WTC11 (cell line): ENCODE results near the gene POLR2L. TPM values are rescaled to one million over a fixed set of nuclear protein-coding genes. Genes with fewer than 3 reads are reported as not detected.
A peak's percentile ranks its signal among the peaks of the same experiment; 100 is the strongest.

ENCODE experiments used
- ATAC-seq: fragments of 200-7000 bp; cut with Tn5 transposase; 2 replicates; pipeline ENCODE4 v1.10.0; 2021; ENCODE audit warnings: mild to moderate bottlenecking, moderate library complexity
- CTCF ChIA-PET: fragments of 300-600 bp; sonication (Branson Sonifier 250); formaldehyde crosslinking; loops from one replicate; lab custom pipeline; 2021; ENCODE audit warnings: antibody characterized with exemption; lab: Charles Lee
- POLR2A ChIA-PET: fragments of 350-600 bp; sonication (Branson Sonifier 250); formaldehyde crosslinking; loops from one replicate; lab custom pipeline; 2021; ENCODE audit warnings: antibody characterized with exemption; lab: Charles Lee
- DNase-seq: peaks from one replicate; pipeline ENCODE4 v3.0.0; 2021; ENCODE audit warnings: low spot score
- H3K27ac Mint-ChIP-seq: 2 replicates; pipeline ENCODE4 v1.8.0; 2021; ENCODE audit warnings: mixed read lengths
- H3K27me3 Mint-ChIP-seq: 2 replicates; pipeline ENCODE4 v1.8.0; 2021; ENCODE audit warnings: low read depth, mild to moderate bottlenecking, moderate library complexity, mixed read lengths
- H3K36me3 Mint-ChIP-seq: 2 replicates; pipeline ENCODE4 v1.8.0; 2021; ENCODE audit warnings: mixed read lengths
- H3K4me1 Mint-ChIP-seq: 2 replicates; pipeline ENCODE4 v1.8.0; 2022; ENCODE audit warnings: mixed read lengths
- H3K4me3 Mint-ChIP-seq: 2 replicates; pipeline ENCODE4 v1.8.0; 2021; ENCODE audit warnings: mild to moderate bottlenecking, moderate library complexity, mixed read lengths
- H3K9me3 Mint-ChIP-seq: 2 replicates; pipeline ENCODE4 v1.8.0; 2021; ENCODE audit warnings: mixed read lengths
- ATF3 ChIP-seq: sonication (generic); formaldehyde crosslinking; conservative IDR thresholded peaks from 2 replicates; pipeline ENCODE4 v1.8.1; 2022; ENCODE audit warnings: mild to moderate bottlenecking, missing genetic modification reagents
- CDX4 ChIP-seq: fragments of 250-450 bp; sonication (Bioruptor Pico); IDR thresholded peaks from 2 replicates; pipeline ENCODE4 v1.9.0; 2021; ENCODE audit warnings: moderate library complexity, mild to moderate bottlenecking, inconsistent platforms, borderline replicate concordance
- IRF2 ChIP-seq: sonication (generic); formaldehyde crosslinking; IDR thresholded peaks from 2 replicates; pipeline ENCODE4 v1.8.0; 2022; ENCODE audit warnings: low read depth, missing genetic modification reagents, borderline replicate concordance
- PRRX2 ChIP-seq: fragments of 250-450 bp; sonication (Bioruptor Pico); IDR thresholded peaks from 2 replicates; pipeline ENCODE4 v1.8.0; 2021; ENCODE audit warnings: mild to moderate bottlenecking
- RORB ChIP-seq: fragments of 250-450 bp; sonication (Bioruptor Pico); IDR thresholded peaks from 2 replicates; pipeline ENCODE4 v1.9.0; 2021; ENCODE audit warnings: mild to moderate bottlenecking
- TP53 ChIP-seq: sonication (generic); formaldehyde crosslinking; IDR thresholded peaks from 2 replicates; pipeline ENCODE4 v1.8.1; 2023; ENCODE audit warnings: mild to moderate bottlenecking, missing genetic modification reagents
- USF1 ChIP-seq: sonication (generic); formaldehyde crosslinking; IDR thresholded peaks from 2 replicates; pipeline ENCODE4 v1.8.0; 2022; ENCODE audit warnings: mild to moderate bottlenecking, missing genetic modification reagents
- ZBTB21 ChIP-seq: sonication (generic); formaldehyde crosslinking; IDR thresholded peaks from 2 replicates; pipeline ENCODE4 v1.8.1; 2023; ENCODE audit warnings: mild to moderate bottlenecking, missing genetic modification reagents, borderline replicate concordance
- ZNF396 ChIP-seq: fragments of 250-450 bp; sonication (Bioruptor Pico); IDR thresholded peaks from 2 replicates; pipeline ENCODE4 v1.8.0; 2021; ENCODE audit warnings: mild to moderate bottlenecking, moderate library complexity, borderline replicate concordance
- ZNF423 ChIP-seq: fragments of 250-450 bp; sonication (Bioruptor Pico); IDR thresholded peaks from 2 replicates; pipeline ENCODE4 v2.1.2; 2022; ENCODE audit warnings: mild to moderate bottlenecking, moderate library complexity
- ZNF532 ChIP-seq: fragments of 250-450 bp; sonication (Bioruptor Pico); IDR thresholded peaks from 2 replicates; pipeline ENCODE4 v1.9.0; 2021; ENCODE audit warnings: mild to moderate bottlenecking, borderline replicate concordance
- ZSCAN18 ChIP-seq: fragments of 250-450 bp; sonication (Bioruptor Pico); IDR thresholded peaks from 2 replicates; pipeline ENCODE4 v2.1.2; 2022; ENCODE audit warnings: mild to moderate bottlenecking, moderate library complexity
- total RNA-seq: library from RNA; stranded (reverse); gene quantifications from 3 replicates; pipeline ENCODE4 v1.2.3, GENCODE V29; 2021

Gene POLR2L
- total RNA-seq, 1 experiment from 2014 or later: 152 TPM

- no peak for TF ChIP-seq ZNF532 (CRISPR knock-in tag)
- no peak for TF ChIP-seq PRRX2
- TF ChIP-seq TP53: no peak
- TF ChIP-seq IRF2 (CRISPR knock-in tag): no peak
- TF ChIP-seq ZSCAN18: no peak
- no peak for TF ChIP-seq CDX4 (CRISPR knock-in tag)
Measured at GRCh38 chr11:864898-865297, 22.6 kb upstream of the POLR2L start (continued).

GRCh38 chr11:863910-864827 lies 21.8 kb upstream of the POLR2L start:
- H3K9me3 Mint-ChIP-seq: no peaks in the 10 kb centered on the region
- H3K36me3 Mint-ChIP-seq: no peaks in the 10 kb centered on the region
- H3K27ac Mint-ChIP-seq: no peak overlapping the region
- ChIA-PET CTCF (interaction anchor here (0.6 to 3.8 kb wide), 4 partner anchors 12 to 34 kb away, joined by 3 to 24 read pairs (median 8); no protein-coding TSS in a partner anchor), POLR2A (interaction anchor here (0.6 to 2.1 kb wide), 2 partner anchors 9 to 72 kb away, joined by 6 to 8 read pairs; no protein-coding TSS in a partner anchor)
- ATAC-seq (no peak), DNase-seq (no peak)
- H3K27me3 Mint-ChIP-seq: peaks cover 3% of the 10 kb centered on the region; the same call in 1 of the 2 replicates
- TF ChIP-seq ATF3 (no peak), PRRX2 (no peak), ZNF423 (CRISPR knock-in tag) (no peak), USF1 (CRISPR knock-in tag) (no peak)
- H3K4me3 Mint-ChIP-seq: no peak overlapping the region
- peaks cover 26% of the 10 kb centered on the region for H3K4me1 Mint-ChIP-seq

GRCh38 chr11:863023-863909 lies 20.9 kb upstream of the POLR2L start:
- peak; percentile 5 for ATAC-seq
- H3K4me3 Mint-ChIP-seq: peak overlapping the region; percentile 41

More at GRCh38 chr11:863023-863909, 20.9 kb upstream of the POLR2L start:
- Mint-ChIP-seq H3K4me1 (peaks cover 26% of the 10 kb centered on the region), H3K27me3 (peaks cover 3% of the 10 kb centered on the region; the same call in 1 of the 2 replicates), H3K36me3 (no peaks in the 10 kb centered on the region), H3K27ac (0 out of 2 replicates have a peak overlapping the region, but pooled peaks have one; percentile 53), H3K9me3 (no peaks in the 10 kb centered on the region)
- TF ChIP-seq ZNF396 (CRISPR knock-in tag): no peak
- TF ChIP-seq ZBTB21 (CRISPR knock-in tag): 0 out of 2 replicates have a peak, but pooled peaks have one; percentile 30
- no peak for TF ChIP-seq RORB
- POLR2A ChIA-PET: interaction anchor here (0.6 to 2.1 kb wide), 3 partner anchors 10 to 73 kb away, joined by 3 to 8 read pairs (median 6); no protein-coding TSS in a partner anchor
- CTCF ChIA-PET: interaction anchor here (0.8 to 3.8 kb wide), 4 partner anchors 11 to 35 kb away, joined by 3 to 24 read pairs (median 8); no protein-coding TSS in a partner anchor
- no peak for DNase-seq
